Brain microvascular endothelial cell (primary cell): ENCODE measurements around the gene LRFN2.

Experiments used
- DNase-seq: peaks from one replicate; pipeline ENCODE4 v3.0.0-alpha.2; 2020
- H3K27ac ChIP-seq: fragments of 250-450 bp; sonication (Bioruptor Pico); 2 replicates; pipeline ENCODE4 v1.5.1; 2020; ENCODE audit warnings: mild to moderate bottlenecking, moderate library complexity
- H3K27me3 ChIP-seq: fragments of 250-450 bp; sonication (Bioruptor Pico); replicated peaks from 2 replicates; pipeline ENCODE4 v1.5.1; 2020; ENCODE audit warnings: mild to moderate bottlenecking
- H3K36me3 ChIP-seq: fragments of 250-450 bp; sonication (Bioruptor Pico); replicated peaks from 2 replicates; pipeline ENCODE4 v1.5.1; 2020; ENCODE audit warnings: mild to moderate bottlenecking
- H3K4me3 ChIP-seq: 2 replicates; pipeline ENCODE4 v1.5.1; 2011; ENCODE audit warnings: low read depth, mild to moderate bottlenecking, control low read depth, low read length, moderate library complexity
- in situ Hi-C: cut with HindIII; loops from 2 replicates; pipeline ENCODE4 v1.10.0; 2017; ENCODE audit warnings: low sequenced_read_pairs, low pct_ligation_motif_present
- TF ChIP-seq, protein P1 (sequence below): IDR thresholded peaks from 2 replicates; pipeline ENCODE4 v1.5.1; 2011; ENCODE audit warnings: low read depth, mild to moderate bottlenecking, moderate library complexity, low read length, control low read depth, inconsistent platforms; ENCODE audit errors: missing control alignments

Gene LRFN2

DNA sequence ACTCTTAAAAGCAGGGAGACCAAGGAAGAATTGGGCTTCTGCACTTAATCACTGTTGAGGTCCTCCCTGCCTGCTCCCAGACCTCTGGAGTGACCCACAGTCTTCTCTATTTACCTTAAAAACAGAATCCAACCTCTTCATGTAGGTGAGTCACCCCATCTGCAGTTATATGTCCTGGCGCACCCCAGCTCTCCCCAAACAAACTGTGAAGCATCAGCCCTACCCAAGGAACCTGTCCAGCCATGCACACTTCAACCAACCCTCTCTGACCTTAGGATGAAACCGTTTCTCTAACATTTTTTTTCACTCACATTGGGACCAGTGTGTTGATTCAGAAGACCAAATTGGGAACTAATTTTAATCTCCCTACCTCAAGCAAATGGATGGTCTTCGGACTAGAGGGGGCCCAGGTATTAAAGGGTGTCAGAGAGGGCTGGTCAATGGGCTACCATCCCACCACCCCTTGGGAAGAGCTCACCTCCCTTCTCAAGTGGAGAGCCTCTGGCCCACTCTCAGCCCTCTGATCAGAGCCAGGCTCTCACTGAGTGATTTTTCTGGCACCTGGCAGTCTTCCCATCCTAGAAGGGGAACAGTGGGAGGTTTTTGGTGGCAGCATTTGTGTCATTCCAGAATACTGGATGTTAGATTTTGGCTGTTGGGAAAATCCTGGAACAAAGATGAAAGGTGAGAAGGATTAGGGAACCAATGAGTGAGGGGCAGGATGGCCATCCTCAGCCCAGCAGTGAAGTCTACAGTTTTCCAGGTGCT lies 203.6 kb downstream of the LRFN2 start:
- TF ChIP-seq, protein P1, sequence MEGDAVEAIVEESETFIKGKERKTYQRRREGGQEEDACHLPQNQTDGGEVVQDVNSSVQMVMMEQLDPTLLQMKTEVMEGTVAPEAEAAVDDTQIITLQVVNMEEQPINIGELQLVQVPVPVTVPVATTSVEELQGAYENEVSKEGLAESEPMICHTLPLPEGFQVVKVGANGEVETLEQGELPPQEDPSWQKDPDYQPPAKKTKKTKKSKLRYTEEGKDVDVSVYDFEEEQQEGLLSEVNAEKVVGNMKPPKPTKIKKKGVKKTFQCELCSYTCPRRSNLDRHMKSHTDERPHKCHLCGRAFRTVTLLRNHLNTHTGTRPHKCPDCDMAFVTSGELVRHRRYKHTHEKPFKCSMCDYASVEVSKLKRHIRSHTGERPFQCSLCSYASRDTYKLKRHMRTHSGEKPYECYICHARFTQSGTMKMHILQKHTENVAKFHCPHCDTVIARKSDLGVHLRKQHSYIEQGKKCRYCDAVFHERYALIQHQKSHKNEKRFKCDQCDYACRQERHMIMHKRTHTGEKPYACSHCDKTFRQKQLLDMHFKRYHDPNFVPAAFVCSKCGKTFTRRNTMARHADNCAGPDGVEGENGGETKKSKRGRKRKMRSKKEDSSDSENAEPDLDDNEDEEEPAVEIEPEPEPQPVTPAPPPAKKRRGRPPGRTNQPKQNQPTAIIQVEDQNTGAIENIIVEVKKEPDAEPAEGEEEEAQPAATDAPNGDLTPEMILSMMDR = no peak
- in situ Hi-C loops = no loop called here
- no peaks in the 10 kb centered on the region for H3K36me3 ChIP-seq

DNA sequence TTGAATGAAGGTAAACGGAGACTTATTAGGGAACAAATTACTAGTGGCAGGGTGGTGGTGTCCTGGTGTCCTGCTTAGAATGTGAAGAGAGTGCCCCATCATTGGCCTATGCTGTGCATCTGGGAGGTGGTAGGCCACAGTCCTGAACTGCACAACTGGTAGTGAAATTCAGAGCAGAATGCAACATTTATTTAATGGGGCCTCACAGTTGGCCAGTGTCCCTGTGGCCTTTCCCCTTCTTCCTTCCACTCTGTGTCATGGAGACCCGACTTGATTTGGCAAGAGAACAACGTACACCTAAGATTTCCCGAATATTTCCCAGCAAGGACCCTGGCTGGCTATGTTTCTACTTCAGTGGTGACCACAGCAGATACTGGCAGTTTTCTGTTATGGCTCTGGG lies 206.9 kb downstream of the LRFN2 start:
- in situ Hi-C loops = no loop called here
- TF ChIP-seq, protein P1 = no peak
- no peaks in the 10 kb centered on the region for H3K36me3 ChIP-seq
- H3K4me3 ChIP-seq = no peak overlapping the region
- H3K27ac ChIP-seq = no peak overlapping the region
- DNase-seq = no peak
- H3K27me3 ChIP-seq = no peaks in the 10 kb centered on the region

More for the DNA sequence above, 203.6 kb downstream of the LRFN2 start:
- H3K27ac ChIP-seq = no peak overlapping the region
- no peaks in the 10 kb centered on the region for H3K27me3 ChIP-seq
- no peak for DNase-seq
- H3K4me3 ChIP-seq = no peak overlapping the region

DNA sequence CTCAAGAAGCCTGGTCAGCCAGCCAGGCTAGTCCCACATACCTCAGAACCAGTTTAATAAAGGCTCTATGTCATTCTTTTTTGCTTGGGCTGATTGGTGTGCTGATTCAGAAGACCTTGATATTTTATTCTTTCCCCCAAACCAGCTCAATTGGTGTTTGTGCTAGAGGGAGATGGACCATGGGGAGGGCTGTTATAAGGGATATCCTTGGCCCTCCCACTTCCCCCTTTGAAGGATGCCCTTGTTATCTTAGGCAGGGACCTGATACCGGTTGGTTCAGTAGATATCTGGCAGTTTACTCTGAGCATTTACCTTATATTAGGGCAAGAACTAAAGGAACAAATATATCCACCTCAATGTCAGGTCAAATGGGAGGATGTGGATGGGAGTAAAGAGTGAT lies 207.4 kb downstream of the LRFN2 start:
- no peak for DNase-seq
- H3K27me3 ChIP-seq = no peaks in the 10 kb centered on the region
- in situ Hi-C loops = no loop called here
- TF ChIP-seq, protein P1 = no peak
- no peak overlapping the region for H3K27ac ChIP-seq
- no peaks in the 10 kb centered on the region for H3K36me3 ChIP-seq
- no peak overlapping the region for H3K4me3 ChIP-seq

DNA sequence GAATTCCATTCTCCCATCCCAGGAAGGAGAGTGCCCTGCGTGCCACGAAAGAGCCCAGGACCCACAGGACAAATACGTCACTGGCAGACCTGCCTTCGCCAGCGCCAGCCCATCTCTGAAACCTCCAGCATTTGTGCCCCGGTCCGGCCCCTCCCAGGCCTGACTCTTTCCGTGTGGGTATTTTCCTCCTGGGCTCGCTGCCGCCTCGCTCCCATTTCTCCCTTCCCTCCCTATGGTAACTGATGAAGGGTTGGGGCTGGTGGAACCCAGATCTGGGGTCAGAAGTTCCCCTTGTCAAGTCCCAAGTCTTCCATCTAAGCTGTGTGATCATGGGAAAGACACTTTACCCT lies 208.5 kb downstream of the LRFN2 start:
- H3K36me3 ChIP-seq = no peaks in the 10 kb centered on the region
- no peaks in the 10 kb centered on the region for H3K27me3 ChIP-seq
- no peak overlapping the region for H3K27ac ChIP-seq
- H3K4me3 ChIP-seq = no peak overlapping the region
- in situ Hi-C loops = no loop called here
- DNase-seq = no peak
- TF ChIP-seq, protein P1 = no peak

DNA sequence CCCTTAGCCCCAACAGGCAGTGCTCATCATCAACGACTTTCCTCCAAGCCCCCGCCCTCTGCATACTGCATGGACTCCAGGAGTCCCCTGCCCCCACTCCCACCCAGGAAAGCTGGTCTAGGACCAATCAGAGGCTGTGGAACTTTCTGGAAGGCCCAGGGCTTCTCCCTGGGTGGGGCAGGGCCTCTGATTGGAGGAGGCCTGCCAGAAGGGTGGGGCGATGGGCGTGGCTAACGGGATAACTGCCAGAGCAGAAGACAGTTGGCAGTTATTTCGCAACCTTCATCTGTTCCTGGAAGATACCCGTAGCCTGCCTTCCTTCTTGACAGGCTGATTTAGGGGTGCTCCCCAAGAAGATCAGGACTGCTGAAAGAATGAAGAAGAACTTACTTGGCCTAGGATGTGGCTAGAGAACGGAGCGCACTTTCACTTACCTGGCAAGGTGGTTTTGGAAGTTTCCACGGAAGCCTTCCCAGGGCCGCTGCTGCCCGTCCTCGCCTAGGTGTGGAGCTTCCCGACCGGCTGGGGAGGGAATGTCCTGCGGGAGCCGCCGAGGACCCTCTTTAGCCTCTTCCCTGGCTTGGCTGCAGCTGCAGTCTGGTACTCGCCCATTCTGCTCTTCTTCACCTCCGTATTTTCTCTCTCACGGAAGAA lies 209.0 kb downstream of the LRFN2 start:
- TF ChIP-seq, protein P1 = no peak
- Histone ChIP-seq H3K36me3 (no peaks in the 10 kb centered on the region), H3K4me3 (no peak overlapping the region), H3K27me3 (no peaks in the 10 kb centered on the region), H3K27ac (no peak overlapping the region)
- in situ Hi-C loops = no loop called here
- DNase-seq = no peak
